Adrenal gland (tissue), 12 donors: ENCODE measurements around the gene AFP. TPM values are rescaled to one million over a fixed set of nuclear protein-coding genes. Genes with fewer than 3 reads are reported as not detected.

Experiments used
- DNase-seq, 7 donors: peaks; one replicate each; pipeline ENCODE4 v3.0.0-alpha.2; 2019 to 2020
- H3K27ac ChIP-seq, 5 donors: fragments of 200-600 bp; sonication (generic) in 4 of 5; 1 replicate in 3 of 5; 2 replicates in 2 of 5; pipeline versions ENCODE4 v1.5.1 to v1.8.0; 2016 to 2020; ENCODE audit warnings: mild to moderate bottlenecking in 1 of 5
- H3K27me3 ChIP-seq: fragments of 200-600 bp; 2 replicates; pipeline ENCODE4 v1.8.0; 2021
- H3K36me3 ChIP-seq, 2 donors: fragments of 200-600 bp; replicated peaks in 1 of 2; 1 replicate in 1 of 2; 2 replicates in 1 of 2; pipeline versions ENCODE4 v1.5.1 to v1.8.0; 2018 to 2022
- H3K4me1 ChIP-seq, 2 donors: fragments of 200-600 bp; replicated peaks in 1 of 2; 1 replicate in 1 of 2; 2 replicates in 1 of 2; pipeline versions ENCODE4 v1.5.1 to v1.8.0; 2018 to 2021
- H3K4me3 ChIP-seq, 4 donors: fragments of 200-600 bp; sonication (generic) in 3 of 4; one replicate each; pipeline ENCODE4 v1.5.1; 2016 to 2018
- H3K9me3 ChIP-seq, 3 donors: fragments of 200-600 bp; sonication (generic) in 1 of 3; replicated peaks in 1 of 3; 1 replicate in 2 of 3; 2 replicates in 1 of 3; pipeline versions ENCODE4 v1.5.1 to v1.8.0; 2016 to 2021
- CTCF ChIP-seq, 6 experiments: fragments of 450-650 bp in 4 of 6; fragments of 200-600 bp in 2 of 6; sonication (generic) in 1 of 6; IDR thresholded peaks; 1 replicate in 5 of 6; 2 replicates in 1 of 6; pipeline versions ENCODE4 v1.5.1 to v1.8.0; 2016 to 2021; ENCODE audit warnings: antibody characterized with exemption in 6 of 6, mild to moderate bottlenecking in 2 of 6, moderate library complexity in 1 of 6
- POLR2A ChIP-seq, 2 donors: fragments of 450-650 bp; IDR thresholded peaks; one replicate each; pipeline ENCODE4 v1.6.1; 2017; ENCODE audit warnings: antibody characterized with exemption in 2 of 2, mild to moderate bottlenecking in 2 of 2, moderate library complexity in 1 of 2
- WGBS, 4 donors: extraction: QIAGEN DNeasy Blood & Tissue Kit in 2 of 4; methylation state at CpG; one replicate each; pipeline versions ENCODE4 v1.1.5 to v1.1.7; 2013 to 2017; 5-methylcytosine and 5-hydroxymethylcytosine counted together
- intact Hi-C, 2 donors: fragments of 100-400 bp; cut with DNase I; formaldehyde crosslinking; loops; one replicate each; pipeline versions ENCODE4 v1.14.1 to v1.15.0; 2022 to 2023
- polyA plus RNA-seq, 3 donors: library from polyadenylated mRNA; stranded (reverse); fragments of 200-250 nt in 2 of 3; fragments of 350-450 nt in 1 of 3; fragmentation: Illumina TruSeq in 1 of 3; extraction: RNeasy Lipid Tissue Mini Kit (QIAGEN cat#74804) in 1 of 3; gene quantifications; one replicate each; pipeline ENCODE4 v1.2.3, GENCODE V29; 2013 to 2014
- total RNA-seq, 9 donors: library from RNA; depleted of rRNA in 4 of 9; stranded (reverse); fragments of >200 nt in 4 of 9; fragments of 120-200 nt in 1 of 9; fragmentation: NEBNext Ultra II Directional in 1 of 9; extraction: Animal tissue kit (Norgen Biotek cat#: 25700) in 1 of 9; gene quantifications; one replicate each; pipeline versions ENCODE4 v1.1.0 to v1.2.4, GENCODE V29; 2013 to 2023
- donor health status: healthy with polysubstance abuse.
- donor health status: Bipolar disorder and iron deficiency.
- donor health status: DM: yes; HTN: yes; CAD: no.
- donor health status: DM: no; HTN: no; CAD: no.
- donor health status: DM: no; HTN: no; CAD: no.
- donor health status: DM: yes; HTN: yes; CAD: no.

Gene AFP
- total and polyA plus RNA-seq, 12 donors, result 0.16 to 2.3 (median 1.0) TPM; not detected in 5

GRCh38 chr4:73460913-73461522 is 25.0 kb downstream of the AFP start:
- no peak for TF ChIP-seq CTCF (IDR thresholded peaks at IDR 0.05)
- no peak for TF ChIP-seq POLR2A (IDR thresholded peaks at IDR 0.05)
- H3K4me3 ChIP-seq, result no peak overlapping the region
- 61 to 76% (median 69%) methylated on average over 4 of the region's 4 CpGs for WGBS, 4 donors
- H3K36me3 ChIP-seq, result no peaks in the 10 kb centered on the region
- intact Hi-C loops, result no loop called here
- no peaks in the 10 kb centered on the region for H3K4me1 ChIP-seq
- H3K9me3 ChIP-seq, result no peaks in the 10 kb centered on the region
- no peak overlapping the region for H3K27ac ChIP-seq
- DNase-seq, result no peak
- no peaks in the 10 kb centered on the region for H3K27me3 ChIP-seq

- Histone ChIP-seq H3K27ac (no peak overlapping the region), H3K27me3 (no peaks in the 10 kb centered on the region), H3K4me3 (no peak overlapping the region), H3K36me3 (no peaks in the 10 kb centered on the region), H3K9me3 (no peaks in the 10 kb centered on the region), H3K4me1 (no peaks in the 10 kb centered on the region)
- TF ChIP-seq POLR2A (IDR thresholded peaks at IDR 0.05) (no peak), CTCF (IDR thresholded peaks at IDR 0.05) (no peak)
- no peak for DNase-seq
- intact Hi-C loops, result no loop called here
- 84 to 94% (median 90%) methylated on average over 3 of the region's 3 CpGs for WGBS, 4 donors
Measured at GRCh38 chr4:73468170-73468569, 32.1 kb downstream of the AFP start.

- no peaks in the 10 kb centered on the region for H3K9me3 ChIP-seq
- 35 to 69% (median 65%) methylated on average over 1 of the region's 1 CpG for WGBS, 4 donors
- no peak for DNase-seq
- H3K4me3 ChIP-seq, result no peak overlapping the region
- no peaks in the 10 kb centered on the region for H3K4me1 ChIP-seq
- H3K27me3 ChIP-seq, result no peaks in the 10 kb centered on the region
- intact Hi-C loops, result no loop called here
- TF ChIP-seq POLR2A (IDR thresholded peaks at IDR 0.05), result no peak
- TF ChIP-seq CTCF (IDR thresholded peaks at IDR 0.05), result no peak
- H3K27ac ChIP-seq, result no peak overlapping the region
- no peaks in the 10 kb centered on the region for H3K36me3 ChIP-seq
Measured at GRCh38 chr4:73470728-73471127, 34.7 kb downstream of the AFP start.

- Histone ChIP-seq H3K27ac (no peak overlapping the region), H3K9me3 (no peaks in the 10 kb centered on the region), H3K27me3 (no peaks in the 10 kb centered on the region), H3K36me3 (no peaks in the 10 kb centered on the region), H3K4me3 (no peak overlapping the region), H3K4me1 (no peaks in the 10 kb centered on the region)
- intact Hi-C loops, result no loop called here
- DNase-seq, result no peak
- TF ChIP-seq CTCF (IDR thresholded peaks at IDR 0.05), result no peak
- TF ChIP-seq POLR2A (IDR thresholded peaks at IDR 0.05), result no peak
- WGBS, 4 donors, result 68 to 74% (median 72%) methylated on average over 9 to 11 of the region's 11 CpGs
Measured at GRCh38 chr4:73477176-73477575, 41.2 kb downstream of the AFP start.
